Stimulated activated CD4-positive, alpha-beta T cell treated with anti-CD3 and anti-CD28 coated beads, TNF-alpha, amount 100 ng/mL, for 1 hour (primary cell): ENCODE results near the gene SMIM12.
"Not testable (repeated sequence)": the region's sequence is repeated elsewhere in the genome, so short reads cannot be mapped to it uniquely, and the experiment has no call there.

Source experiments
- DNase-seq, 3 donors: peaks; one replicate each; pipeline ENCODE4 v3.0.0-alpha.2; 2020; ENCODE audit warnings: low read depth in 3 of 3, low spot score in 1 of 3

SMIM12 gene

DNA sequence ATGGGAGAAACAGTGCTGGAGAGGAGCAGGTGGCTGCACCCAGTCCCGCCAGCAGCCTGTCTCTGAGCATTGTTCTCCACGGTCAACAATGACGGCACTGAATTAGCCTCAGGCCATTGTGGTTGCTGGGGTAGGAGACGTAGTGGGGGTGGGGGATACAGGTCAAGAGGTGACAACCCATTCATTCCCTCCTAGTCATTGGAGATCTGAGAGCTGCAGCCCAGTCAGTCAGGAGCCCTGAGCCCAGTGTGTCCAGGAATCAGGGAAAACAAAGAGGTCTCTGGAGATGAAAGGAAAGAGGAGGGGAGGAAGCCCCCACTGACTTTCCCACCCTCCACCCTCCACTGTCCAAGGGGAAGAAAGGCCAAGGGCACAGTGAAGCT, 15.3 kb downstream of the SMIM12 start:
- no peak for DNase-seq

DNA sequence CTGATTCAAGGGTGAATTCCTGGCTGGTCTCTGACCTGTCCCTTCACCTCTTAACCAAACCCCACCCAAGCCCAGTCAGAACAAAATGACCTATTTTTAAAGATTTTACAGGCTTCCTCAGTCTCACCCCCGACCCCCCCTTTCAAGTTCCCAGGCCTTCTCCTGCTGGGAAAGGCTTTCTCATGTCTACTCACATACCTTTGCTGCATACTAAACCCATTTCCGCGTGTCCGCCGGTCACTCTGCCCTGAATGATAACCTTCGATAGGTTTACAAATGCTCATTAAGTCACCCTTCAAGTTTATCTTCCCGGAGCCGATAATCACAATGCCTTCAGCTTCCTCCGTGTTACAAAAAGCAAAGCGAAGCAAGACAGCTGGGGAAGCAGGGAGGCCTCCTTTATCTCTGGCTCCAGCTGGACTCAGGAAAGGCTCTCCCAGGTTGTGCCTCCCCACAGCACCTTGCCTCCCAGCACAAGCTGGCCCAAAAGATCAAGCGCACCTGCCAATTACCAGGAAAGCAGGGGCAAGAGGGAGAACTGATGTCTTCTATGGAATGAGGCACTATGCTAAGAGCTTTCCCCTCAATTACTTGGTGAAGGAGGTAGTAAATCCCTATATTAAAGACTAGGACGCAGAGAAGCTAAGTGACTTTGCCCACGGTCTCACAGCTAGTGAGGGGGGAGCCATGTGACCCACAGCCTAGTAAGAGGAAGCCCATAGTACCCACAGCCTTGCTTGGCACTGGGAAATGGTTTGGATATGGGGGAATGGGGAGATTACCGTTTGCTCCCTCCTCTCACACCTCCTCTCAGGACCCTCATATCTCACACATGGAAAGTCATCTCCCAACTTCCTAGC, 15.9 kb downstream of the SMIM12 start:
- DNase-seq, result no peak

DNA sequence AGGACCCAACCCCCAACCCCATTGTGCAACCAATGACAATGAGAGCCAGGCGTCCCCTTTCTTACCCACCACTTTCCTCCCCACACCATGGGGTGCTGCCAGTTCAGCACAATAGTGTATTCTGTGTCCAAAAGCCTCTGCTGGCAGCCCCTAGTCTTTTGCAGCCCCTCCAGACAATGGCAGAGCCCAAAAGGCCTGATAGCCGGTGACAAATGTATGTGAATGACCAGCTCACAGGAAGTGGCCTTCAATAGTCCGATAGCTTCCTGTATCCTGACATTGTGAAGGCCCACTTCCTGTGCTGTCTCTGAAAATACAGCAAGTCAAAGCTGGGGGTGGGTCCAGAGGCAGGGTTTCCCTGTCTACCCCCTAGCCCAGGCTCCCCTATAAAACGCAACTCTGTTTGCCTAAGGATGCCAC, 16.6 kb downstream of the SMIM12 start:
- DNase-seq, result no peak

DNA sequence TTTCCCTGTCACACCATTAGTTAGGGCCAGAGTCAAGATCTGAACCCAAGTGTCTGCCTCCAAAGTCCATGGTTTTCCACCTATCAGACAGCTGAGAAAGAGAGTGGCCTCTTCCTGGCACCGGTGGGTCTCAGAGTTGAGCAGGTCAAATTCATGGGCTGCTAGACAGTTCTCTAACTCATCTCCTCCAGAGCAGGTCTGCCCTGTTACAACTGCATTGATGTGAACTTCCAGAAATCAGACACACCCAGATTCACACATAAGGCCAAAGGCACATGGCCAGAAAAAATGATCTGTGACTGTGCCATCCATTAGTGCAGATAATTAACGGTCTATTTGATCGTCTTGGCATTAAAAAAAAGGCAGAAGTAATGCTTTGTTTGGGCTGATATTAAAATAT, 17.5 kb downstream of the SMIM12 start:
- no peak for DNase-seq

DNA sequence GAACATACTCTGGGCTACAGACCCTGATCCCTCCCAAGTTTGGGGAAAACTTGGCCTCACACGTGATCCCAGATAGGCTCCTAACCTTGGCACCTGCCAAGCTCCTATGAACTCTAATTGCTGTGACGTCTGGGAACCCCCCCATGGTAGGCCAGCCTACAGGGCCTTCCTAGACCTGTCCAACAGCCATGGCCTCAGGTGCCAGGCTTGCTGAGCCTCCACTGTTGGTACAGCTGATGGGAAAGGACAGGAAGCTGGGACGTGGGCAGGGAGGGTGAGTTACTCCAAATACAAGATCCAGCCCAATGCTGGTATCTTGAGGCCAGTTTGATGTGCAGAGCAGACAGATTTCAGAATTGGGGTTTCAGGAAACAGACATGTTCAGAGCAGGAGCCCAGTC, 19.1 kb downstream of the SMIM12 start:
- no peak for DNase-seq

DNA sequence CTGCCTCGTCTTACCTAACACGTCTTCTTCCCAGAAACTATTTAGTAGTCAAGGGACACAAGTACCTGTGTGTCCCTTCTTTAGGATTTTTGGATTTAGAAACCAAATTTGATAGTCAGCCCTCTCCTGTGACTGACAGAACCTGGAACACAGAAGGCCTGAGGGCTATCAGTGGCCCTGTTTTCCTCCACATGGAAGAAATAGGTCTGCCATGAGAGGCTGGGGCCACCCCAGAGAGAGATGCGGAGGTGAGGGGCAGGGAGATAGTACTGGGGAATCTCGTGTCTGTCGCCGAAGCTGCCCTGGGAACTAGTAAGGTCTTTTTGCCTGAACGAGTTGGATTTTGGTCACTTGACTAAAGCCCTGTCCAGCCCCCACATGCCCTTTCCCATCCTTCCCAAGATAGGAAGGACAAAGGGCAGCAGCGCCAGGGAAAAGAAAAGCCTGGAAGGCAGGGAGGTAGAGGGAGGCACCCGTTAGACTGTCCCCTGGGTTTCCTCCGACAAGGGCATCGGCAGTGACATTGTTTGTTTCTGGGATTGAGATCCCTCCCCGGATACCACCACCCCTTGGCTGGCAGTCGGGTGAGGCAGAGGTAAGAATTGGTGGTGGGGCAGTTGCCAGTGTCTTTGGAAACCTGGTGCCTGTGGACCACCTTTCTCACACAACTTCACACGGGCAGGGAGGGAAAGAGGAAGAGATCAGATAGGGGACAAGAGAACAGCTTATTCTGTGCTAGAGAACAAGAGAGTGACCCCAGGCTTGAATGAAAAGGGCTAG, 19.8 kb downstream of the SMIM12 start:
- DNase-seq, result no peak

DNA sequence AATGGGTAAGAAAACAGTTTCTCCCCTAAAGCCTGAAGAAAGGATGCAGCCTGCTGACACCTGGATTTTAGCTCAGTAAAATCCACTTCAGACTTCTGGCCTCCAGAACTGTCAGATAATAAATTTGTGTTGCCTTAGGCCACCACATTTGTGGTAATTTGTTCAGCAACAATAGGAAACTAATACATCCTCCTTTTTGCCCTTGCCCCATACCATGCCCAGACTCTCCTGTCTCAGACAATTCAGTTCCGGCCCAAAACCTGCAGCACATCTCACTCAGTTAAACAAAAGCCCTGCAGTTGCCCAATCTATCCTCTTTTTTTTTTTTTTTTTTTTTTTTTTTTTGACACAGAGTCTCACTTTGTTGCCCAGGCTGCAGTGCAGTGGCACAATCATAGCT, 25.8 kb downstream of the SMIM12 start:
- DNase-seq, result no peak

DNA sequence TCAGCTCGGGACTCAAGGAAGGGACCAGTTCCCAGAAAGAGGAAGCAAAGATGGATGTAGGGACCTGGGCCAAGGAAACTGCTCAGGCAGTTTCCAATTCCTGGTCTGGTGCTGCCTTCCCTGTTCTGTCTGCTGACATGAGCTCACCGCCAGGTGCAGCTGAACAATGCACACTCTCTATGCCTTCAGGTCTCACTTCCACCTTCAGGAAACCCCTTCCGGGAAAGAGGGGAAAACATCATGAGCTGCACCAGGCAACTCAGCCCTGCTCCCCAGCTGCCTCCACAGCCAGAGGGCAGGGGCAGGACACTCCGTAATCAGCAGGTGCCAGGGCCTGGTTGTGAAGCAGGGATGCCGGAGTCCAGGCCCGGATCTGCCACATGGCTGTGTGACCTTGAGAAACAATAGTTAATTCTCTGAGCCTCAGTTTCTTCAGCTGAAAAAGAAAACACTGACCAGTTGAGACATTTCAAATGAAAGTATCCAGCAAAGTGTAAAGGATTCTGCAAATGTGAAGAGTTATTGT, 27.8 kb downstream of the SMIM12 start:
- DNase-seq, result no peak

DNA sequence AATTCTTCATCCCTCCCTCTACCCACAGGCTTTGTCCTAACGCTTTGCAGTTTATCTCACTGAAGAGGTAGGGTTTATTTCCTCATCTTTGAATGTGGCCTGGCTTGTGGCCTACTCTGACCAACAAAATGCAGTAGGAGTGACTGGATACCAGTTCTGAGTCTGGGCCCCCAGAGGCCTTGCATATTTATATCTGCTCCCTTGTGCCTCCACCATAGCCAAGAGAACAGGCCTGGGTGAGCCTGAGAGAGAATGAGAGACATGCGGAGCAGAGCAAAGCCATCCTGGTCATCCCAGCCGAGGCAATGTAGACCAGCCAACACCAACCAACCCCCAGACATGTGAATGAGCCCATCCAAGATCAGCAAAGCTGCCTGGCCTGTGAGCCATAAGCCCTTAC, 30.3 kb downstream of the SMIM12 start:
- no peak for DNase-seq

DNA sequence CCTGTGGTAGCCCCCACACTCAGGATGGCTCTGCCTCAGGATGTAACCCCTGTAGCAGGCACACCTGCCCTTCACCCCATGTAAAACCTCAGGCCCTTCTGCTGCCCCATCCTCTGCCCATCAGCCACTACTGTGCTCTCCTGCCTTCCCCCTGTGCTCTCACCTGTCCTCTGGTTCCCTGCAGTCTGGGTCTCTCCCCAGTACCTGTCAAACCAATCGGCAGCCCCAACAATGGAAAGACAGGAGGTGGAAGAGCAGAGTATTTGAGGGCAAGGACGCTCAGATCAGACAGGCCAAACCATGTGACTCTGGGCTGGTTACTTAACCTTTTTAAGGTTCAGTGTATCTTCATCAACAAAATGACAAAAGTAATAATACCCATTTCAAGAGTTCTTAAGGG, 30.9 kb downstream of the SMIM12 start:
- no peak for DNase-seq

DNA sequence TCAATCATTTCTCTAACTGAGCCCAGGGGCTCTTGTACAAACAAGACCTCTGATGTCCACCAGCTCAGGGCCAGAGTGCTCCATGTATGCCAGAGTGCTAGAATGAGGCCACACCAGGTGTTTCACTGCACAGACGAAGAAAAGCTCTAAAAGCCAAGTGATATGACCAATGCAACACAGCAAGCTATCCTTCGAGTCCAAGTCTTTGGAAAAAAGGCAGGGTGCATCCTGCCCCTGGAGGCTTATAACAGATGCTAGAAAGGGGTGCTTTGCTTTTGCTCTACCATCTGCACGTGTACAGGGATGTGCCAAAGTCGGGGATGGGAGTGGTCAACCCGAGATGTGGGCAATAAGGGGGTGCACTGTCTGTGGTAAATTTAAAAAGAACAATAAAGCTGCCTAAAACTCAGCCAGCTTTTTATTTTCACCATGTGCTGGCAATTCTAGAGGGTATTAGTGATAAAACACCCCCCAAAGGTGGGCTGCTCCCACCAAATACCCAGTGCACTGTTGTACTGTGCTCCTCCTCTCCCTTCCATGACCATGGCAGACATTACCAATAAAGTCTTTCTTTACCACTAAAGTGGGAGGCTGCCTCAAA, 32.1 kb downstream of the SMIM12 start:
- no peak for DNase-seq

DNA sequence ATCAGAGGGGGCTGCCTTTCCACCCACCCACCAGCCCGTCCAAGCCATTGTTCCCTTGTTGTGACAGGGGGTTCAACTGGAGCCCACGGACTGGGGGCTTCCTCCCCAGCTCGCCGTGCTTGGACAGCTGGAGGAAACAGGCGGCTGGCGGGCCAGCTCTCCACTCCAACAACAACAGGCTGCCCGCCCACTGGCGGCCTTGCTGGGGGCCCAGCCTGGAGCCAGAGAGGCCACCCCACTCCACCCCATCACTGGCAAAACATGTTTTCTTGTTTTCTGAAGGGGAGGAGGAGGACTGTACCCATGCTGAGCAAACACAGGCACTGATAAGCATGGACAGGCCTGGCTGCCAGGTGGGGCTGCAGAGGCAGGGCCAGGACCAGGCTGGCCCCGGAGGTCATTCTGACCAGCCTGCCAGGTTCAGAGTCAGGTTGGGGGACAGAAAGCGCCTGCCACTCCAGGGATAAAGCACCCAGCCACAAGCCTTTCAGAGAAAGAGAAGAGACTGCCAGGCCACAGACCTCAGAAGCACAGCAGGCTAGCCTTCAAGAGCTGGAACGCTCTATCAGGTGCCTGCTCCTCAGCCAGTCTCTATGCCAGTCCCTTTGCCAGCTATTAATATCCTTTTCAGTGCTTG, 34.0 kb downstream of the SMIM12 start:
- no peak for DNase-seq

DNA sequence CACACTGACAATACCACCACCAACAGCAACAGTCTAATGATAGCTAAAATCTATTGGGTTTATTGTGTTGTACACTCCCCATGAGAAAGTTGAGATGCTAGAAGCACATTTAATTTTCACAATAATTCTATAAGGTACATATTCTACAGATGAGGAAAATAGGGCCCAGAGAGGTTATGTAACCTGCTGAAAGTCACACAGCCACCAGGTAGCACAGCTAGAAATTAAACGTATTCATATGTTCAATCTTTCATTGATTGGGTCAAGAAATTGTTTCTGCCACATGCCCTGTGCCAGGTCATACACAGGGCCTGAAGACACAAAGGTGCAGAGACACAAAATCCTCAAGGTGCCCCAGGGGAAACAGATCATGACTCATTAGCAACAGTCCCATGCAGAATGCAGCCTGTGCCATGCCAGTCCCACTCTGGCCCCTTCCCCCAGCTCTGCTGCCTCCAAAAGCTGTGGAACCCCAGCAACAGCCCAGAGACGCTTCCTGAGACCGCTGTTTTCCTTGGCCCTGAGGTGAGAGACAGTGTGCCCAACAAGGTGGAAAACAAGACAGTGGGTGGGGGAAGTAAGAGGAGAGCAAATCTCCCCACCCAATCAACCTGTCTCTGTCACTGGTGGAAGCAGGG, 34.6 kb downstream of the SMIM12 start:
- no peak for DNase-seq

DNA sequence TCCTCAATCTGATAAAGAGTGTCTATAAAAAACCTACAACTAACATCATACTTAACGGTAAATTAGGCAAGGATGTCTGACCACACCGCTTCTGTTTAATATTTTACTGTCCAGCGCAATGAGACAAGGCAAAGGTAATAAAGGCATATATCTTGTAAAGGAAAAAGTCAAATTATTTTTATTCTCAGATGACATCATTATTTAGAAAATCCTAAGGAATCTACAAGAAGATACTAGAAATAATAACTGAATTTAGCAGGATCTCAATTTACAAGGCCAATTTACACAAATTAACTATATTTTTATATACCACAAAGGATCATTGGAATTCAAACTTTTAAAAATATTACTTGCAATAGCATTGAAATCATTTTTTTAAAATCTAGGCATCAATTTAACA, 37.3 kb downstream of the SMIM12 start:
- DNase-seq, result no peak

DNA sequence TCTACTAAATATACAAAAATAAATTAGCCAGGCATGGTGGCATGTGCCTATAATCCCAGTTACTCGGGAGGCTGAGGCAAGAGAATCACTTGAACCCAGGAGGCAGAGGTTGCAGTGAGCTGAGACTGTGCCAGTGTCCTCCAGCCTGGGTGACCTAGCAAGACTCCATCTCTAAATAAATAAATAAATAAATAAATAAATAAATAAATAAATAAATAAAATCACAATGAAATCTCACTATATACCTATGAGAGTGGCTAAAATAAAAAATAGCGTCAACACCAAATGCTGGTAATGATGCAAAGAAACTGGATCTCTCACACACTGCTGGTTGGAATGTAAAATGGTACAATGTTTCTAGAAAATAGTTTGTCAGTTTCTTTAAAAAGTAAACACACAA, 40.7 kb downstream of the SMIM12 start:
- DNase-seq, result not testable (repeated sequence)

DNA sequence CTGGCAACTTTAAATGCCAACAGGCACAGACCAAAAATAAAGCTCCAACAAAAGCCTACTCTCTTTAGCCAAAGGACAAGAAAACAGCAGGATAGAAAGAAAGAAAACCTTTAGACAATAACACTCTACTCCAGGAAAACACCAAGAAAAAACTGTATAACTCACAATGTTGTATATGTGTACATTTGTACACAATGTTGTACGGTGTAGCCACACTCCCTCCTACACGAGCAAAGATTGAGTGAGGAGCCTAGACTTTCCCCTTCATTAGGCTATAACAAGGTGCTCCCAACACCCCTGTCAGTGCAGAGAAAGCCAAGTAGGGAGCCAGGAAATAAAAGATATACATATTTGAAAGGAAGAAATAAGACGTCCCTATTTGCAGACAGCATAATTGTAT, 42.8 kb downstream of the SMIM12 start:
- DNase-seq, result no peak

DNA sequence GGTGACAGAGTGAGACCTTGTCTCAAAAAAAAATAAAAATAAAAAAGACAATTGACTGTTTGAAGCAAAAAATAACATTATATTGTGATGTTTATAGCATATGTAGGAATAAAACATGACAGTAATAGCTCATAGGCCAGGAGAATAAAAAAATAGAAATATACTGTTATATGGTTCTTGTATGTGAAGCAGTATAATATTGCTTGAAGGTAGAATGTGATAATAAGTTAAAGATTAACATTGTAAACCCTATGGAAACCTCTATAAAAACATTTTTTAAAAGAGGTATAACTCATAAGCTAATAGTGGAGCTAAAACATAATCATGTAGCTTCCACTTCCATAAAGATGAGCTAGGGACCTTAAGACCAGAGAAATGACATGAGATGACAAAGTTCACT, 43.2 kb downstream of the SMIM12 start:
- DNase-seq, result no peak

DNA sequence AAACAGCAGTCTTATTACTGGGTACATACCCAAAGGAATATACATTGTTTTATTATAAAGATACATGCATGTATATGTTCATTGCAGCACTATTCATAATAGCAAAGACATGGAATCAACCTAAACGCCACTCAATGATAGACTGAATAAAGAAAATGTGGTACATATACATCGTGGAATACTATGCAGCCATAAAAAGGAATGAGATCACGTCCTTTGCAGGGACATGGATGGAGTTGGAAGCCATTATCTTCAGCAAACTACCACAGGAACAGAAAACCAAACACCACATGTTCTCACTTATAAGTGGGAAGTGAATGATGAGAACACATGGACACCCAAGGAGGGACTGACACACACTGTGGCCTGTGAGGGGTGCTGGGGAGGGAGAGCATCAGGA, 48.8 kb downstream of the SMIM12 start:
- DNase-seq, result not testable (repeated sequence)

DNA sequence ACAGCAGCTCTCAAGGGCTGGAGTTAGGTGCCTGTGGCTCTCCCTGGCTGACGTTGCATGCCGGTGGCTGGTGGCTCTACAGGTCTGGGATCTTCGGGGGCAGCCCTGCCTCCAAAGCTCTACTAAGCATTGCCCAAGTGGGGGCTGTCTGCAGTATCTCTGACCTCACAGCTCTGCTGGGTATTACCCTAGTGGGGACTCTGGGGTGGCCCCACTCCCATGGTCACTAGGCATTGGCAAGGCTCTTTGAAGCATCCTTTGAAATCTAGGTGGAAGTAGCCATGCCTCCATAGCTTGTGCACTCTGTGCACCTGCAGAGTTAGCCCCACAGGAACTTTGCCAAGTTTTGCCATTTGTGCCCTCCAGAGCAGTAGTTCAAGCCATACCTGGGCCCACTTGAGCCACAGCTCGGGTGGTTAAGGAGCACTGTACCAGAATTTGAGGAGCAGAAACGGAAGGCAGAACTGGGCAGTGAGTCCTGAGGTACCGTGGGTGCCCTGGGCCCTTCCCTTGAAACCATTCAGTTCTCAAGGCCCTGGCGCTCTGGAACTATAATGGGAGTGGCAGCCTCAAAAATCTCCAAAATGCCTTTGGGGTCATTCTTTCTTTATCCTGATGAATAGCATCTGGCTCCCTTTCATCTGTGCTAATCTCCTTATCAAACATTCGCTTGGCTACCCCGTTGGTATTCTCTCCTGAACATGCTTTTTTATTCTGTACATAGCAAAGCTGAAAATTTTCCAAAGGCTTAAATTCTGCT, 51.3 kb downstream of the SMIM12 start:
- no peak for DNase-seq

DNA sequence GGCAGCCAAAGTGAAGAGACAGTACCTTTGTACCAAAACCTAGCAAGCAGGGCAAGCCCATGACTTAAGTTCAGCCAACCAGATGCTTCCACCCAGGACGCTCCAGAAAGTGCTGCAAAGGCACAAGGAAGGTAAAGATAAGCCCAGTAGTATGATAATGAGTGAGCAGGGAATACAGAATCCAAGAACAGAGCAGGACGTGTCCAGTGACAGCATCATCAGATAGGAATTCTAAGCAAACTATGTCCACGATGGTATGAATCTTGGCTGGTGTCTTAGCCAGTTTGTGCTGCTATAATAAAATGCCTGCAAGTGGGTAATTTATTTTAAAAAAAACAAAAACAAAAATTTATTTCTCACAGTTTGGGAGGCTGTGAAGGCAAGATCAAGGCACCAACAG, 53.2 kb downstream of the SMIM12 start:
- no peak for DNase-seq
